B cell (primary cell): ENCODE measurements around the gene FGF18. TPM values are rescaled to one million over a fixed set of nuclear protein-coding genes. Genes with fewer than 3 reads are reported as not detected.
A peak's percentile ranks its signal among the peaks of the same experiment; 100 is the strongest.

Source experiments
- ATAC-seq: fragments of 200-7000 bp; cut with Tn5 transposase; one replicate; pipeline ENCODE4 v1.10.0; 2021; ENCODE audit warnings: low read depth, mild to moderate bottlenecking, moderate number of reproducible peaks, moderate library complexity
- CTCF ChIA-PET: fragments of 350-600 bp; sonication (Branson Sonifier 250); formaldehyde crosslinking; loops from one replicate; lab custom pipeline; 2021; ENCODE audit warnings: antibody characterized with exemption, inconsistent platforms; lab: Charles Lee
- POLR2A ChIA-PET: fragments of 350-600 bp; sonication (Branson Sonifier 250); formaldehyde crosslinking; loops from one replicate; lab custom pipeline; 2021; ENCODE audit warnings: antibody characterized with exemption; lab: Charles Lee
- DNase-seq: peaks from one replicate; pipeline ENCODE4 v3.0.0; 2013
- H2AFZ ChIP-seq: 2 replicates; pipeline ENCODE4 v1.6.1; 2012; ENCODE audit warnings: mild to moderate bottlenecking, low read depth, low read length; ENCODE audit not compliant: insufficient read depth, poor library complexity, severe bottlenecking
- H3K27ac ChIP-seq, 2 donors: 1 replicate in 1 of 2; 2 replicates in 1 of 2; pipeline ENCODE4 v1.5.1; 2012 to 2013; ENCODE audit warnings: low read length in 2 of 2, mild to moderate bottlenecking in 2 of 2, moderate library complexity in 1 of 2
- H3K27me3 ChIP-seq, 4 experiments: fragments of 200-600 bp in 1 of 4; sonication (generic) in 1 of 4; replicated peaks in 1 of 4; 1 replicate in 2 of 4; 2 replicates in 2 of 4; pipeline versions ENCODE4 v1.6.1 to v1.7.0; 2013 to 2016; ENCODE audit warnings: low read length in 3 of 4, mild to moderate bottlenecking in 2 of 4, mixed read lengths in 1 of 4, moderate library complexity in 1 of 4; ENCODE audit not compliant: insufficient read depth in 4 of 4, control insufficient read depth in 3 of 4; ENCODE audit errors: control extremely low read depth in 1 of 4
- H3K36me3 ChIP-seq, 2 experiments: replicated peaks in 1 of 2; 1 replicate in 1 of 2; 2 replicates in 1 of 2; pipeline versions ENCODE4 v1.6.1 to v1.7.1; 2013; ENCODE audit warnings: low read length in 1 of 2; ENCODE audit not compliant: insufficient read depth in 2 of 2, control insufficient read depth in 1 of 2; ENCODE audit errors: control extremely low read depth in 1 of 2, extremely low read depth in 1 of 2
- H3K4me1 ChIP-seq, 2 donors: fragments of 200-600 bp in 1 of 2; sonication (generic) in 1 of 2; 1 replicate in 1 of 2; 2 replicates in 1 of 2; pipeline versions ENCODE4 v1.5.1 to v1.6.1; 2013 to 2017; ENCODE audit warnings: low read length in 2 of 2; ENCODE audit not compliant: control insufficient read depth in 2 of 2, insufficient read depth in 2 of 2
- H3K4me2 ChIP-seq: replicated peaks from 2 replicates; pipeline ENCODE3; 2012; ENCODE audit warnings: mild to moderate bottlenecking, low read depth, low read length; ENCODE audit not compliant: poor library complexity, severe bottlenecking
- H3K4me3 ChIP-seq, 5 experiments: fragments of 200-600 bp in 1 of 5; sonication (generic) in 1 of 5; 1 replicate in 3 of 5; 2 replicates in 2 of 5; pipeline versions ENCODE4 v1.5.1 to v1.7.0; 2011 to 2016; ENCODE audit warnings: low read length in 4 of 5, mild to moderate bottlenecking in 4 of 5, low read depth in 2 of 5, control low read depth in 1 of 5, moderate library complexity in 1 of 5; ENCODE audit not compliant: insufficient read depth in 1 of 5; ENCODE audit errors: control extremely low read depth in 1 of 5, extremely low read depth in 1 of 5
- H3K79me2 ChIP-seq: fragments of 200-600 bp; sonication (generic); one replicate; pipeline ENCODE4 v1.6.0; 2016; ENCODE audit warnings: low read length; ENCODE audit not compliant: control insufficient read depth, insufficient read depth
- H3K9ac ChIP-seq: fragments of 200-600 bp; sonication (generic); 2 replicates; pipeline ENCODE4 v1.6.1; 2017; ENCODE audit warnings: mild to moderate bottlenecking, low read length, moderate library complexity
- H3K9me3 ChIP-seq, 3 donors: one replicate each; pipeline versions ENCODE4 v1.6.1 to v1.7.1; 2013; ENCODE audit warnings: low read length in 2 of 3; ENCODE audit not compliant: control insufficient read depth in 2 of 3, insufficient read depth in 1 of 3; ENCODE audit errors: control extremely low read depth in 1 of 3
- H4K20me1 ChIP-seq: 2 replicates; pipeline ENCODE4 v1.6.0; 2012; ENCODE audit warnings: mild to moderate bottlenecking, low read length; ENCODE audit not compliant: insufficient read depth, control insufficient read depth, poor library complexity, severe bottlenecking
- H3K27ac Mint-ChIP-seq: one replicate; pipeline ENCODE4 v1.8.0; 2021; ENCODE audit warnings: mixed read lengths
- H3K27me3 Mint-ChIP-seq: one replicate; pipeline ENCODE4 v1.8.0; 2021; ENCODE audit warnings: mixed read lengths
- H3K4me1 Mint-ChIP-seq: one replicate; pipeline ENCODE4 v1.8.0; 2021; ENCODE audit warnings: mixed read lengths
- H3K4me3 Mint-ChIP-seq: one replicate; pipeline ENCODE4 v1.8.0; 2021; ENCODE audit warnings: mixed read lengths
- H3K9me3 Mint-ChIP-seq: one replicate; pipeline ENCODE4 v1.8.0; 2022; ENCODE audit warnings: mixed read lengths; ENCODE audit not compliant: insufficient read depth
- EZH2 ChIP-seq: IDR thresholded peaks from 2 replicates; pipeline ENCODE4 v1.6.1; 2012; ENCODE audit warnings: borderline replicate concordance, low read depth, mild to moderate bottlenecking, moderate library complexity, low read length; ENCODE audit not compliant: insufficient read depth, poor library complexity, severe bottlenecking
- WGBS: methylation state at CpG from one replicate; pipeline ENCODE4 v1.1.5; 2013; ENCODE audit warnings: missing lambda C conversion rate; ENCODE audit not compliant: insufficient coverage; 5-methylcytosine and 5-hydroxymethylcytosine counted together
- intact Hi-C: fragments of 100-400 bp; cut with micrococcal nuclease; formaldehyde crosslinking; loops from one replicate; pipeline ENCODE4 v1.10.0; 2022
- polyA plus RNA-seq: library from polyadenylated mRNA; depleted of rRNA; stranded (reverse); fragments of >200 nt; gene quantifications from 2 replicates; pipeline ENCODE4 v1.2.3, GENCODE V29; 2012
- total RNA-seq, 2 donors: library from RNA; stranded (reverse); fragments of 120-200 nt in 1 of 2; gene quantifications; 1 replicate in 1 of 2; 2 replicates in 1 of 2; pipeline versions ENCODE4 v1.2.3 to v1.2.4, GENCODE V29; 2013 to 2022
- TF ChIP-seq, protein P1 (sequence below): fragments of 200-600 bp; IDR thresholded peaks from one replicate; pipeline ENCODE4 v1.8.0; 2022; ENCODE audit warnings: antibody characterized with exemption, mild to moderate bottlenecking

FGF18 gene
- total and polyA plus RNA-seq, 2 donors (not counting 1 experiment from before 2014, with no cell fraction given): 0.06 to 0.15 TPM

- H3K27me3 ChIP-seq: no peaks in the 10 kb centered on the region
- Mint-ChIP-seq H3K27me3 (no peaks in the 10 kb centered on the region), H3K4me3 (no peak overlapping the region), H3K9me3 (no peaks in the 10 kb centered on the region), H3K4me1 (peaks cover 62% of the 10 kb centered on the region), H3K27ac (no peak overlapping the region)
- ChIA-PET POLR2A (no interaction called here), CTCF (interaction anchor here (1.1 to 1.6 kb wide), 2 partner anchors 10 to 27 kb away, joined by 3 to 5 read pairs; partner anchors contain the start of gene FGF18)
- no peak overlapping the region for H3K4me2 ChIP-seq
- H4K20me1 ChIP-seq: peaks cover 92% of the 10 kb centered on the region
- TF ChIP-seq, protein P1, sequence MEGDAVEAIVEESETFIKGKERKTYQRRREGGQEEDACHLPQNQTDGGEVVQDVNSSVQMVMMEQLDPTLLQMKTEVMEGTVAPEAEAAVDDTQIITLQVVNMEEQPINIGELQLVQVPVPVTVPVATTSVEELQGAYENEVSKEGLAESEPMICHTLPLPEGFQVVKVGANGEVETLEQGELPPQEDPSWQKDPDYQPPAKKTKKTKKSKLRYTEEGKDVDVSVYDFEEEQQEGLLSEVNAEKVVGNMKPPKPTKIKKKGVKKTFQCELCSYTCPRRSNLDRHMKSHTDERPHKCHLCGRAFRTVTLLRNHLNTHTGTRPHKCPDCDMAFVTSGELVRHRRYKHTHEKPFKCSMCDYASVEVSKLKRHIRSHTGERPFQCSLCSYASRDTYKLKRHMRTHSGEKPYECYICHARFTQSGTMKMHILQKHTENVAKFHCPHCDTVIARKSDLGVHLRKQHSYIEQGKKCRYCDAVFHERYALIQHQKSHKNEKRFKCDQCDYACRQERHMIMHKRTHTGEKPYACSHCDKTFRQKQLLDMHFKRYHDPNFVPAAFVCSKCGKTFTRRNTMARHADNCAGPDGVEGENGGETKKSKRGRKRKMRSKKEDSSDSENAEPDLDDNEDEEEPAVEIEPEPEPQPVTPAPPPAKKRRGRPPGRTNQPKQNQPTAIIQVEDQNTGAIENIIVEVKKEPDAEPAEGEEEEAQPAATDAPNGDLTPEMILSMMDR: no peak
- H3K4me1 ChIP-seq: peaks cover 34 to 35% of the 10 kb centered on the region in 2 donors
- peaks cover 94% of the 10 kb centered on the region for H3K79me2 ChIP-seq
- H3K9ac ChIP-seq: no peak overlapping the region
- intact Hi-C loops: no loop called here
- DNase-seq (no peak), ATAC-seq (no peak)
- no peak overlapping the region for H2AFZ ChIP-seq
- 83% methylated on average over 4 of the region's 14 CpGs for WGBS
- H3K27ac ChIP-seq: peak overlapping the region in 1 of 2 donors; percentile 8
- peaks cover 0 to 10% (median 0%) of the 10 kb centered on the region in 3 donors for H3K9me3 ChIP-seq
- H3K36me3 ChIP-seq: peaks cover 11 to 65% of the 10 kb centered on the region in 2 experiments
- H3K4me3 ChIP-seq: no peak overlapping the region
Observed at GRCh38 chr5:171391996-171392577, 27.4 kb upstream of the FGF18 start.

DNA sequence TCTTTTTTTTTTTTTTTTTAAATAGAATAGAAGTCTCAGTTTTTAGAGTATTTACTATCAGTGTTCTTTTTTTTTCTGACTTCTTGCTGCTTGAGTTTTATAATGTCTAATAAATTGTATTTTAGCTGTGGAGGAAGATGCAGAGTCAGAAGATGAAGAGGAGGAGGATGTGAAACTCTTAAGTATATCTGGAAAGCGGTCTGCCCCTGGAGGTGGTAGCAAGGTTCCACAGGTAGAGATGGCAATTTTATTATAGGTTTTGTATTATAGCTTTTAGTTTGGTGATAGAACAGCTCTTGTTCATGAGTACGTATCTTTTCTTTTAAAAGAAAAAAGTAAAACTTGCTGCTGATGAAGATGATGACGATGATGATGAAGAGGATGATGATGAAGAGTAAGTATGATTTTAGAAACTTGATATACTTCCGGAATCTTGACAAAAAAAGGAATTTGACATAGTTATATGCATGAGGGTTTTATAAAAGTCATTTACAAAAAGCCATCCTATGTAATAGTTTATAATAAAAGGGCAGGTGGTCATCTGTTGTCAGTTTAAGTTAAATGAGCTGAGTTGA, 26.8 kb upstream of the FGF18 start:
- no peak overlapping the region for H3K4me3 Mint-ChIP-seq
- no peaks in the 10 kb centered on the region for H3K27me3 Mint-ChIP-seq
- Histone ChIP-seq H3K4me2 (no peak overlapping the region), H3K9me3 (peaks cover 0 to 10% (median 0%) of the 10 kb centered on the region in 3 donors), H3K27me3 (no peaks in the 10 kb centered on the region), H3K79me2 (peaks cover 100% of the 10 kb centered on the region), H3K9ac (no peak overlapping the region), H2AFZ (no peak overlapping the region), H3K4me3 (no peak overlapping the region), H3K27ac (peak overlapping the region; percentile 2 to 8), H4K20me1 (peaks cover 98% of the 10 kb centered on the region), H3K4me1 (peaks cover 34 to 35% of the 10 kb centered on the region in 2 donors), H3K36me3 (peaks cover 11 to 71% of the 10 kb centered on the region in 2 experiments)
- H3K9me3 Mint-ChIP-seq: no peaks in the 10 kb centered on the region
- DNase-seq (no peak), ATAC-seq (no peak)
- no peak overlapping the region for H3K27ac Mint-ChIP-seq
- 67% methylated on average over 2 of the region's 4 CpGs for WGBS
- peaks cover 61% of the 10 kb centered on the region for H3K4me1 Mint-ChIP-seq
- no peak for TF ChIP-seq EZH2
- TF ChIP-seq, protein P1: peak; percentile 39
- ChIA-PET CTCF (interaction anchor here (1.1 to 1.6 kb wide), 2 partner anchors 11 to 26 kb away, joined by 3 to 5 read pairs; partner anchors contain the start of gene FGF18), POLR2A (no interaction called here)
- intact Hi-C loops: no loop called here
